ENCODE data around the gene PRELID2.

PRELID2 gene

GRCh38 chr5:145796318-145796717 is 38.8 kb downstream of the PRELID2 start:
- Histone ChIP-seq H3K4me2 (ENCODE audit: low read depth, low read length, poor library complexity, severe bottlenecking) (no peak overlapping the region), H3K36me3 (ENCODE audit: insufficient read depth, low read length) (peaks cover 42% of the 10 kb centered on the region; the same call in 1 of the 2 replicates), H3F3A (ENCODE audit: low read depth) (no peaks in the 10 kb centered on the region), H3K9ac (ENCODE audit: low read depth, low read length, poor library complexity, severe bottlenecking) (no peak overlapping the region), H3K27me3 (ENCODE audit: insufficient read depth, low read length, poor library complexity, severe bottlenecking) (no peaks in the 10 kb centered on the region), H2AFZ (ENCODE audit: low read length) (no peak overlapping the region), H3K9me2 (replicated peaks; ENCODE audit: low read depth, low read length) (no peaks in the 10 kb centered on the region), H3K4me1 (ENCODE audit: insufficient read depth, low read length, poor library complexity, severe bottlenecking) (peaks cover 13% of the 10 kb centered on the region), H3K4me3 (ENCODE audit: low read length, poor library complexity, severe bottlenecking) (no peak overlapping the region), H3K79me2 (ENCODE audit: insufficient read depth, low read length) (no peaks in the 10 kb centered on the region), H3K9me3 (ENCODE audit: insufficient read depth, low read depth, low read length) (no peaks in the 10 kb centered on the region), H4K20me1 (ENCODE audit: insufficient read depth, low read length, poor library complexity, severe bottlenecking) (no peaks in the 10 kb centered on the region)
- TF ChIP-seq, protein P1, sequence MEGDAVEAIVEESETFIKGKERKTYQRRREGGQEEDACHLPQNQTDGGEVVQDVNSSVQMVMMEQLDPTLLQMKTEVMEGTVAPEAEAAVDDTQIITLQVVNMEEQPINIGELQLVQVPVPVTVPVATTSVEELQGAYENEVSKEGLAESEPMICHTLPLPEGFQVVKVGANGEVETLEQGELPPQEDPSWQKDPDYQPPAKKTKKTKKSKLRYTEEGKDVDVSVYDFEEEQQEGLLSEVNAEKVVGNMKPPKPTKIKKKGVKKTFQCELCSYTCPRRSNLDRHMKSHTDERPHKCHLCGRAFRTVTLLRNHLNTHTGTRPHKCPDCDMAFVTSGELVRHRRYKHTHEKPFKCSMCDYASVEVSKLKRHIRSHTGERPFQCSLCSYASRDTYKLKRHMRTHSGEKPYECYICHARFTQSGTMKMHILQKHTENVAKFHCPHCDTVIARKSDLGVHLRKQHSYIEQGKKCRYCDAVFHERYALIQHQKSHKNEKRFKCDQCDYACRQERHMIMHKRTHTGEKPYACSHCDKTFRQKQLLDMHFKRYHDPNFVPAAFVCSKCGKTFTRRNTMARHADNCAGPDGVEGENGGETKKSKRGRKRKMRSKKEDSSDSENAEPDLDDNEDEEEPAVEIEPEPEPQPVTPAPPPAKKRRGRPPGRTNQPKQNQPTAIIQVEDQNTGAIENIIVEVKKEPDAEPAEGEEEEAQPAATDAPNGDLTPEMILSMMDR (conservative IDR thresholded peaks at IDR 0.05; ENCODE audit: low read length): no peak
- no peak for TF ChIP-seq EZH2phosphoT487 (IDR thresholded peaks at IDR 0.05; ENCODE audit: borderline replicate concordance)

- TF ChIP-seq EZH2phosphoT487 (IDR thresholded peaks at IDR 0.05; ENCODE audit: borderline replicate concordance): no peak
- TF ChIP-seq, protein P1 (conservative IDR thresholded peaks at IDR 0.05; ENCODE audit: low read length): no peak
- no peak overlapping the region for H3K9ac ChIP-seq (ENCODE audit: low read depth, low read length, poor library complexity, severe bottlenecking)
- H3K27me3 ChIP-seq (ENCODE audit: insufficient read depth, low read length, poor library complexity, severe bottlenecking): no peaks in the 10 kb centered on the region
- no peak overlapping the region for H3K4me2 ChIP-seq (ENCODE audit: low read depth, low read length, poor library complexity, severe bottlenecking)
- H3K4me3 ChIP-seq (ENCODE audit: low read length, poor library complexity, severe bottlenecking): no peak overlapping the region
- H3K4me1 ChIP-seq (ENCODE audit: insufficient read depth, low read length, poor library complexity, severe bottlenecking): peaks cover 13% of the 10 kb centered on the region
- H3K9me2 ChIP-seq (replicated peaks; ENCODE audit: low read depth, low read length): no peaks in the 10 kb centered on the region
- H3F3A ChIP-seq (ENCODE audit: low read depth): no peaks in the 10 kb centered on the region
- no peaks in the 10 kb centered on the region for H3K9me3 ChIP-seq (ENCODE audit: insufficient read depth, low read depth, low read length)
- H3K36me3 ChIP-seq (ENCODE audit: insufficient read depth, low read length): peaks cover 46% of the 10 kb centered on the region; the same call in 1 of the 2 replicates
- no peaks in the 10 kb centered on the region for H3K79me2 ChIP-seq (ENCODE audit: insufficient read depth, low read length)
- no peaks in the 10 kb centered on the region for H4K20me1 ChIP-seq (ENCODE audit: insufficient read depth, low read length, poor library complexity, severe bottlenecking)
- H2AFZ ChIP-seq (ENCODE audit: low read length): no peak overlapping the region
Measured at GRCh38 chr5:145793574-145793973, 41.6 kb downstream of the PRELID2 start.

DNA sequence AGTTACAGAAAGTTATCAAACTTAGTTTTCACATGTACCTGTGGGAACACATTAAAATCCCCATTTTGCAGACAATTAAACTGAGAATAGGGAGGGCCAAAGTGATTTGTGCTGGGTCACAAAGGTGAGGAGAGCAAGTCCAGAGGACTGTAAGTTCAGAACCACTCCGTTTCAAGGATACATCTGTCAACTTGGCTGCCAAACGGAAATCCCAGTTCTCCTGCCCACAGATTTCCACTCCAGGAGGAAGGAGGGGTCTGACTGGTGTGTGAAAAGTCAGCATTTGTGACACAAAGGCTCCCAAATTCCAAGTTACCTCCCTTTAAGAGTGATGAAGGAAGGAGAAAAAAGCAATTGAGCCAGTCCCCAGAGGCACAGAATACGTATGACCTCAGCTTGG is 42.3 kb downstream of the PRELID2 start:
- TF ChIP-seq EZH2phosphoT487 (IDR thresholded peaks at IDR 0.05; ENCODE audit: borderline replicate concordance): no peak
- TF ChIP-seq, protein P1 (conservative IDR thresholded peaks at IDR 0.05; ENCODE audit: low read length): no peak
- H3K4me3 ChIP-seq (ENCODE audit: low read length, poor library complexity, severe bottlenecking): no peak overlapping the region
- peaks cover 12% of the 10 kb centered on the region for H3K4me1 ChIP-seq (ENCODE audit: insufficient read depth, low read length, poor library complexity, severe bottlenecking)
- H3K9me2 ChIP-seq (replicated peaks; ENCODE audit: low read depth, low read length): no peaks in the 10 kb centered on the region
- H2AFZ ChIP-seq (ENCODE audit: low read length): no peak overlapping the region
- no peak overlapping the region for H3K9ac ChIP-seq (ENCODE audit: low read depth, low read length, poor library complexity, severe bottlenecking)
- H3K27me3 ChIP-seq (ENCODE audit: insufficient read depth, low read length, poor library complexity, severe bottlenecking): no peaks in the 10 kb centered on the region
- H3K4me2 ChIP-seq (ENCODE audit: low read depth, low read length, poor library complexity, severe bottlenecking): no peak overlapping the region
- H3K9me3 ChIP-seq (ENCODE audit: insufficient read depth, low read depth, low read length): no peaks in the 10 kb centered on the region
- no peaks in the 10 kb centered on the region for H3K79me2 ChIP-seq (ENCODE audit: insufficient read depth, low read length)
- no peaks in the 10 kb centered on the region for H3F3A ChIP-seq (ENCODE audit: low read depth)
- H3K36me3 ChIP-seq (ENCODE audit: insufficient read depth, low read length): peaks cover 46% of the 10 kb centered on the region; the same call in 1 of the 2 replicates
- no peaks in the 10 kb centered on the region for H4K20me1 ChIP-seq (ENCODE audit: insufficient read depth, low read length, poor library complexity, severe bottlenecking)
